HG03039 (cell line): Measurements from ENCODE around the gene EZR.

ENCODE experiments used
- ATAC-seq: cut with Tn5 transposase; IDR thresholded peaks from one replicate; pipeline ENCODE4 v1.9.1; 2021; ENCODE audit warnings: mild to moderate bottlenecking, moderate library complexity; ENCODE audit not compliant: unreplicated experiment

EZR gene

GRCh38 chr6:158764183-158764849 is 54.9 kb downstream of the EZR start:
- no peak for ATAC-seq

GRCh38 chr6:158763434-158764182 is 55.6 kb downstream of the EZR start:
- ATAC-seq = no peak

GRCh38 chr6:158762787-158763433 is 56.3 kb downstream of the EZR start:
- ATAC-seq = no peak

- ATAC-seq = no peak
Measured at GRCh38 chr6:158761746-158762145, 57.4 kb downstream of the EZR start.

GRCh38 chr6:158760618-158761250 is 58.4 kb downstream of the EZR start:
- no peak for ATAC-seq

- ATAC-seq = no peak
Measured at GRCh38 chr6:158759966-158760617, 59.1 kb downstream of the EZR start.

GRCh38 chr6:158758941-158759479 is 60.2 kb downstream of the EZR start:
- no peak for ATAC-seq

GRCh38 chr6:158758451-158758860 is 60.7 kb downstream of the EZR start:
- no peak for ATAC-seq

- ATAC-seq = no peak
Measured at GRCh38 chr6:158757753-158758090, 61.4 kb downstream of the EZR start.

- ATAC-seq = no peak
Measured at GRCh38 chr6:158756977-158757752, 62.0 kb downstream of the EZR start.

GRCh38 chr6:158756126-158756525 is 63.0 kb downstream of the EZR start:
- ATAC-seq = no peak

GRCh38 chr6:158755636-158756035 is 63.5 kb downstream of the EZR start:
- ATAC-seq = no peak

GRCh38 chr6:158754738-158755137 is 64.4 kb downstream of the EZR start:
- no peak for ATAC-seq

GRCh38 chr6:158753811-158754210 is 65.4 kb downstream of the EZR start:
- ATAC-seq = no peak

GRCh38 chr6:158752613-158753012 is 66.6 kb downstream of the EZR start:
- no peak for ATAC-seq

- no peak for ATAC-seq
Measured at GRCh38 chr6:158751921-158752320, 67.2 kb downstream of the EZR start.

GRCh38 chr6:158751224-158751623 is 67.9 kb downstream of the EZR start:
- ATAC-seq = no peak

GRCh38 chr6:158744986-158745430 is 74.2 kb downstream of the EZR start:
- ATAC-seq = no peak

GRCh38 chr6:158743033-158743651 is 76.0 kb downstream of the EZR start:
- ATAC-seq = no peak

- ATAC-seq = no peak
Measured at GRCh38 chr6:158739673-158740072, 79.5 kb downstream of the EZR start.
